Effector CD8-positive, alpha-beta T cell (primary cell): ENCODE data around the gene KRTAP10-9.

Experiments used
- DNase-seq: peaks from one replicate; lab custom pipeline; 2025; lab: John Stamatoyannopoulos, UW

The KRTAP10-9 gene

DNA sequence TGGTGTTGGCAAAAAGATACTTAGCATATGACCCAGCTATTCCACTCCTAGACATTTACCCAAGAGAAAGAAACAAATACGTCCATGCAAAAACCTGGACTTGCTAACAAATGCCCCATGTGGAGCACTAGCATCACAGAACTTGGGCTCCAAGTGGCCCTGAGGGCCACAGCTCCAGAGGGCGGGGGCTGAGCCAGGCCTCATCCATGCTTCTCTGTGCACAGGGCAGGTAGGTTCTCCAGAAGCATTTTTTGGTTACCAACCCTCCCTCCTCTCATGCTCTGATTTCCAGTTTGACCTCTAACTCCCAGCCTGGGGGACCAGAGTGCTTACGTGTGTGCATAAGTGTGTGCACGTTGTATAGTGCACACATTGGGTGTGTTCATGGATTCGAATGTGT is 37.8 kb downstream of the KRTAP10-9 start:
- no peak for DNase-seq

DNA sequence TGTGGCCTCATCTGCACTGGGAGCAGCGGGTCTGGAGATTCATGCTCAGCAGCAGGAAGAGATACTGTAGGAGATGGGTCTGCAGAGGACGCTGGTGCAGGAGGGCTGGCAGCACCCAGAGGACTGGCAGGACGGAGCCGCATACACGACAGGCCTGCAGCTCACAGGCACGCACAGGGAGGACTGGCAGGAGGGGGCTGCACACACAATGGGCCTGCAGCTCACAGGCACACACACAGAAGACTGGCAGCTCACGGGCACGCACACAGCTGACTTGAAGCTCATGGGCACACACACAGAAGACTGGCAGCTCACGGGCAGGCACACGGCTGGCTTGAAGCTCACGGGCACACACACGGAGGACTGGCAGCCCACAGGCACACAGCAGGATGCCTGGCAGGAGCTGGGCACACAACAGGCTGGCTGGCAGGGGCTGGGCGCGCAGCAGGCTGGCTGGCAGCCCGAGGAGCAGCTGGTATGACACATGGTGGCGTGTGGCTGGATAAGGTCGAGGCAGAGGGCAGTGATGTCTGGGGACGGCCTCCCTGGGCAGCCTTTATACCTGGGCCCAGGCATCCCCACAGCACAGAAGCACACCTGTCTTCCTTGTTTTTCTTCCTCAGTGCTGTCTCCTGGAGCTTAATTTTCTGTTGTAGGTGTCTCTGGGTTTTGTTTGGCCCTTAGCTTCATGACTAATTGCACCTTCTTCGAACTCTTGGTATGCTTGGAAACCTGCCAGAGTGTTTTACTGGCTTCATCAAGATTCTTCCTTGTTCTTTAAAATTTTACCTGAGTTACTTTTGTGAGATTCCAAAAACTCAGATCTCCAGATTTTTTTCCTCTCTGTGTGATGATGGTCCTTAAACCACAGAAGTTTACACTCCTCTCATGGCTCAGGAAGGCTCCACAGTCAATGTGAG is 39.8 kb downstream of the KRTAP10-9 start, which contains the start of gene KRTAP12-2:
TSS of gene KRTAP12-2 (minus strand) at position 527 of the 920 bp plus-strand sequence. CDS start at position 486, 41 bp downstream.
- DNase-seq: no peak

GRCh38 chr21:44667612-44668011 is 40.7 kb downstream of the KRTAP10-9 start:
- DNase-seq: no peak

DNA sequence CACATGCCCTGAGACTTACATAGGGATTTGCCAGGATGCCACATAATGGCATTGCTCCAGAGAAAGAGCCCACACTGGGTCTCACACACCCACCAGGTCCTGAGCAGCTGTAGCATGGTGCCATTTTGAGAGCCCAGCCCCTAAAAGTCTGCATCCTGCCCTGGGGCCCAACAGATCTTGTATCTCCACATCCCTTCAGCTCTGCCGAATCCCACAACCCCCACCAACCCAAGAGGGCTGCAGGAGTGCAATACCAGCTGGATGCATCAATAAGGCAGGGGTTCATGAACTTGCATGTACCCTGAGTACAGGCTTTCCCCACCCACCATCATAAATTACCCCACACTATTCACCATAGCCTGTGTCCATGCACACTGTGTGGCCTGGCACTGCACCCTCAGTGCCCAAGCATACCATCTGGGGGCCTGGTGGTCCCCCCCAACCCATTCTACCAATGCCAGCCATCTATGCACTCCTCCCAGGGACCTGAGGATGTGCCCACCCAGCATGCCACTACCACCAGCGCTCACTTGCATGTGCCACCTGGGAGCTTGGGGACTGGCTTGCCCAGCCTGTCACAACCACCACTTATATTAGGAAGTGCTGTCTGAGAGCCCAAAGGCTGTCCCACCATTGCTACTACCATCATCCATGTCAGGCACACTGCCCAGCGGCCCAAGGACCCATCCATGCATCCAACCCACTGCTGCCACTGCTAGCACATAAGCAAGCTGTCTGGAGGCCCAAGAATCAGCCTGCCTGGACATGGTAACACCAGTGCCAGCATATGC is 43.9 kb downstream of the KRTAP10-9 start:
- DNase-seq: no peak

DNA sequence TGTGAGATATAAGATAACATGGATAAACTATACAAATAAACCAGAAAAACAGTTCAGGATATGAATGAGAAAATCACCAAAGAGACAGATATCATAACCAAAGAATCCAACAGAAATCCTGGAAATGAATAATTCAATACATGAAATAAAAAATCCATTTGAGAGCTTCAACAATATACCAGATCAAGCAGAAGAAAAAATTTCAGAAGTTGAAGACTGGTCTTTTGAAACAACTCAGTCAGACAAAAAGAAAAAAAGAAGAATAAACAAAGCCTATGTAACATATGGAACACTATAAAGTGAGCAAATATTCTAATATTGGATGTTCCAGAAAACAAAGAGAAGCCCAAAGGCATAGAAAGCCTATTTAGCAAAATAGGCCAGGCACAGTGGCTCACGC is 45.0 kb downstream of the KRTAP10-9 start:
- DNase-seq: no peak

DNA sequence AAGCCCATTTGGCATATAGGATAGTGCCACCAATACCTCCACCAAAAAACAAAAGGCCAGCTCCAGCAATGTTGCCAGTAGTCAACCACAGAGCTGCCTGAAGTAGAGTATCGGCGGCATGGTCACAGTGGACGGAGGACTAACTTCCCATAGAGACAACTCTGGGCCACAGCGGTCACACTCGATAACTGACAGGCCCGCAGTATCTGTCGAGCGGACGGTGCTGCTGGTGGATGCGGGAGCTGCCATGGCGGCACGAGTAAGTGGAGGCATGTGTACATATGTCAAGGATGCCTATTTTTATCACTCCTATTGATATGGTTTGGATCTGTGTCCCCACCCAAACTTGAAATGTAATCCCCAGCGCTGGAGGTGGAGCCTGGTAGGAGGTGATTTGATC is 51.0 kb downstream of the KRTAP10-9 start:
- DNase-seq: no peak
